ENCODE measurements around the gene CHCHD6. TPM values are rescaled to one million over a fixed set of nuclear protein-coding genes. Genes with fewer than 3 reads are reported as not detected.

Gene CHCHD6
- total and polyA plus RNA-seq, 12 donors: 10.6 to 22.5 (median 17.6) TPM

- Histone ChIP-seq H3K27me3 (no peaks in the 10 kb centered on the region), H3K9me3 (replicated peaks in 1 of 3) (no peaks in the 10 kb centered on the region), H3K27ac (no peak overlapping the region), H3K4me3 (no peak overlapping the region), H3K36me3 (replicated peaks in 1 of 2) (no peaks in the 10 kb centered on the region), H3K4me1 (replicated peaks in 1 of 2) (peaks cover 0 to 3% of the 10 kb centered on the region in 2 donors)
- intact Hi-C loops (cut with DNase I): no loop called here
- TF ChIP-seq CTCF (IDR thresholded peaks at IDR 0.05) (no peak), POLR2A (IDR thresholded peaks at IDR 0.05) (no peak)
- DNase-seq: no peak
- WGBS, 4 donors: 92 to 100% (median 100%) methylated on average over 1 of the region's 1 CpG; no CpG with 5 or more reads in 1 of the 4 donors
Measured at GRCh38 chr3:126873416-126873815, 169.4 kb downstream of the CHCHD6 start.

- no peak for DNase-seq
Measured at GRCh38 chr3:126878664-126879063, 174.6 kb downstream of the CHCHD6 start.

GRCh38 chr3:126880901-126881300, 176.9 kb downstream of the CHCHD6 start:
- intact Hi-C loops (cut with DNase I): no loop called here
- H3K27ac ChIP-seq: no peak overlapping the region
- peaks cover 0 to 6% of the 10 kb centered on the region in 2 donors for H3K4me1 ChIP-seq (replicated peaks in 1 of 2)
- H3K27me3 ChIP-seq: no peaks in the 10 kb centered on the region
- no peak for TF ChIP-seq CTCF (IDR thresholded peaks at IDR 0.05)
- no peak for TF ChIP-seq POLR2A (IDR thresholded peaks at IDR 0.05)
- peak in 1 of 7 donors; percentile 12 for DNase-seq
- H3K4me3 ChIP-seq: no peak overlapping the region
- no peaks in the 10 kb centered on the region for H3K36me3 ChIP-seq (replicated peaks in 1 of 2)
- H3K9me3 ChIP-seq (replicated peaks in 1 of 3): no peaks in the 10 kb centered on the region
- 86 to 95% (median 90%) methylated on average over 3 of the region's 3 CpGs for WGBS, 4 donors

More at GRCh38 chr3:126878664-126879063, 174.6 kb downstream of the CHCHD6 start:
- Histone ChIP-seq H3K27me3 (no peaks in the 10 kb centered on the region), H3K36me3 (replicated peaks in 1 of 2) (no peaks in the 10 kb centered on the region), H3K4me3 (no peak overlapping the region), H3K9me3 (replicated peaks in 1 of 3) (no peaks in the 10 kb centered on the region), H3K27ac (no peak overlapping the region), H3K4me1 (replicated peaks in 1 of 2) (peaks cover 0 to 5% of the 10 kb centered on the region in 2 donors)
- intact Hi-C loops (cut with DNase I): no loop called here
- WGBS, 4 donors: 86 to 96% (median 93%) methylated on average over 3 of the region's 3 CpGs
- TF ChIP-seq CTCF (IDR thresholded peaks at IDR 0.05) (no peak), POLR2A (IDR thresholded peaks at IDR 0.05) (no peak)

GRCh38 chr3:126881861-126882260, 177.8 kb downstream of the CHCHD6 start:
- intact Hi-C loops (cut with DNase I): no loop called here
- Histone ChIP-seq H3K27ac (no peak overlapping the region), H3K9me3 (replicated peaks in 1 of 3) (no peaks in the 10 kb centered on the region), H3K36me3 (replicated peaks in 1 of 2) (no peaks in the 10 kb centered on the region), H3K4me3 (no peak overlapping the region), H3K4me1 (replicated peaks in 1 of 2) (peaks cover 0 to 8% of the 10 kb centered on the region in 2 donors), H3K27me3 (no peaks in the 10 kb centered on the region)
- 91 to 96% (median 93%) methylated on average over 6 of the region's 6 CpGs for WGBS, 4 donors
- TF ChIP-seq CTCF (IDR thresholded peaks at IDR 0.05): no peak
- TF ChIP-seq POLR2A (IDR thresholded peaks at IDR 0.05): no peak
- DNase-seq: no peak

All from adrenal gland (tissue), 12 donors.